GM19043 (cell line): ENCODE measurements around the gene RADIL.
"Not testable (repeated sequence)": the region's sequence is repeated elsewhere in the genome, so short reads cannot be mapped to it uniquely, and the experiment has no call there.

Experiments
- ATAC-seq: cut with Tn5 transposase; IDR thresholded peaks from one replicate; pipeline ENCODE4 v1.9.1; 2021; ENCODE audit warnings: low read depth; ENCODE audit not compliant: unreplicated experiment

Gene RADIL

DNA sequence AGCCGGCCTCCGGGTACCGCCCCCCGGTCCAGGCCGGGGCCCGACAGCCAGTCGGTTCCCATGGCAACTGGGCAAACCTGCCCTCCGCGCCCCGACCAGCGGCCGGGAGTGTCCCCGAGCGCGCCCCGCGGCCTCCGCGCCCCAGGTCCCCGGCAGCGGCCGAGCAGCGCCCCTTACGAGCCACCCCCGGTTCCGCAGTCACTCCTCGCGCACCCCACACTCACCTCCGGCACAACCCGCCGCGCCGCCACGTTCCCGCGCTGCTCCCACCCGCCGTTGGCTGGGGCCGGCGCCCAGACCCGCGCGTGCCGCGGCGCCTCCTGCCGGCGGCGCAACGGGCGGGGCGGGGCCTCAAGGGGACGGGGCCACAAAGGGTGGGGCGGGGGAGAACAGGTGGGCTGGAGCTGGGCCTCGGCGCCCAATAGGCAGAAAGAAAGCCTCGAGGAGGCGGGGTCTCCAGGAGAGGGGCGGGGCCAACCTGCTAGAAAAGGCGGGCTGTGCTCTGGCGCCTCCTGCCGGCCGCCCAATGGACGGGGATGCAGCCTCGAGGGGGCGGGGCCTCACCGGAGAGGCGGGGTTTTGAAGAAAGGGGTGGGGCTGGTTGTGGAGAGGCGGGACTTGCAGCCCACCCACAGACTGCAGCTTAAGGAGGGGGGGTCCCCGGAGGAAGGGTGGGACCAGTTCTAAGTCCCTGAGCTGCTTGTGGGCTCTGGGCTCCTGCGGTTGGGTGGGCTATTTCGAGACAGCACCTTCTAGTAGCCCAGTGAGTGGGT is at the start of gene RADIL:
RADIL (minus strand) TSS at position 345 of the 773 bp plus-strand sequence. CDS start 5,577 bp downstream, outside the sequence.
- peak; percentile 70 for ATAC-seq

DNA sequence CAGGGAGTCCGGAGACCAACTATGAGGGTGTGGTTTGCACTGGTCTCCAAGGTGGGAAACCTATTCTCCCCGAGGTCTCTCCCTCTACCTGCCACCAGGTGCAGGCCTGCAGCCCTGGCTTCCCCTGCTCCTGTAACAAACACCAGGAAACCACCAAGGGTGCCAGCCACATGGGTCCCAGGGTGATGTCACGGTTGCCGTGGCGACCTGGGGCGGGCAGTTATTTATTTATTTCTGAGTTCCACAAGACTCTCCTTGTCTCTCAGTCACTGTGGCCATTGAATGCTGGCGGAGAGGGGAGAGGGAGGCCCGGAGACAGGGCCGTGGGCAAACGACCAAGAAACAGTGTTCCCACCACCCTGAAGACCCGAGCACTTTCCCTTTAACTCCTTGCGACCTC is 48.4 kb upstream of the RADIL start:
- no peak for ATAC-seq

- no peak for ATAC-seq
Measured at GRCh38 chr7:4929005-4929404, 45.5 kb upstream of the RADIL start.

DNA sequence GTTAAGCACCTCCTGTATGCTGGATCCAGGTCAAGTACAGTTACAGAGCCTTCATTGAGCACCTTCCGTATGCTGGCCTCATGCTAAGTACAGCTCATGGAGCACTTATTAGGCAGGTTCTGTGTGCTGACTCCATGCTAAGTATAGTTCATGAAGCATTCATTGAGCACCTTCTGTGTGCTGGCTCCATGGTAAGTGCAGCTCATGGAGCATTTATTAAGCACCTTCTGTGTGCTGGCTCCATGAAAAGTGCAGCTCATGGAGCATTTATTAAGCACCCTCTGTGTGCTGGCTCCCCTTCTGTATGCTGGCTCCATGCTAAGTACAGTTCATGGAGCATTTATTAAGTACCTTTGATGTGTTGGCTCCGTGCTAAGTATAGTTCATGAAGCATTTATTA is 44.9 kb upstream of the RADIL start:
- no peak for ATAC-seq

GRCh38 chr7:4919969-4920766 is 36.7 kb upstream of the RADIL start:
- no peak for ATAC-seq

- no peak for ATAC-seq
Measured at GRCh38 chr7:4916113-4916512, 32.6 kb upstream of the RADIL start.

- no peak for ATAC-seq
Measured at GRCh38 chr7:4911111-4911828, 27.8 kb upstream of the RADIL start.

- no peak for ATAC-seq
Measured at GRCh38 chr7:4906682-4907081, 23.2 kb upstream of the RADIL start.

GRCh38 chr7:4905171-4905570 is 21.7 kb upstream of the RADIL start:
- ATAC-seq = no peak

DNA sequence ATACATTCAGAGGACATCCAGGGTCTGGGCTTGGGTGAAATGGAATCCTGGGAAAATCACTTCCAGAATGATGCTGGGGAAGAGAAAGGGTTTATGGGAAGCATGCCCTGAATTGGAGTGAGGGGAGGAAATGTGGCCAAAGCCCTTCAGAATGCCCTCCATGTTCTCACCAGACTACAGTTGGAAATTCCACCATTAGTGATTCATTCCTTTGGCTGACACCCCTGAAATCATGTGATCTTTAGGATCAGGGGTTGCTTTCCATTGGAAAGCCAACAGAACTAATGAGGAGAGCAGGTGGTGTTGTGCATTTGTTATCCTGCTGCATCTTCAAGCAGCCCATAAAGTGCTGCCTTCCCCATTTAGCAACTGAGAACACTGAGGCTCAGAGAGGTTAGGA is 20.8 kb upstream of the RADIL start:
- no peak for ATAC-seq

DNA sequence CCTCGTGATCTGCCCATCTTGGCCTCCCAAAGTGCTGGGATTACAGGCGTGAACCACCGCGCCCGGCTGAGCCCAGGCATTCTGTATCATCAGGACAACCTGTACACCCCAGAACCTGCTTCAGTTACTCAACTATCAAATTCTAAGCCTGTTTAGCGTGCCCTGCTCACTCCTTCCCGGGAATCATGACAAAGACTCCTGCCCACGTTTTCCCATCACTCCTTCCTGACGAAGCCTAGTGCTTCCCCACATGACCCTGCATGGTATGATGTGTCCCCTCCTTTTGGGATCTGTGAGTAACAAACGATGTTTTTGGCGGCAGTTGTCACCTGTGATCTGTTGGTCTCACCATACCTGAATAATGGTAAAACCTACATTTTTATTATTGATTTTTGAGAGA is 12.2 kb upstream of the RADIL start:
- ATAC-seq = no peak

- no peak for ATAC-seq
Measured at GRCh38 chr7:4894482-4894881, 11.0 kb upstream of the RADIL start.

GRCh38 chr7:4893929-4894475 is 10.5 kb upstream of the RADIL start:
- ATAC-seq = no peak

DNA sequence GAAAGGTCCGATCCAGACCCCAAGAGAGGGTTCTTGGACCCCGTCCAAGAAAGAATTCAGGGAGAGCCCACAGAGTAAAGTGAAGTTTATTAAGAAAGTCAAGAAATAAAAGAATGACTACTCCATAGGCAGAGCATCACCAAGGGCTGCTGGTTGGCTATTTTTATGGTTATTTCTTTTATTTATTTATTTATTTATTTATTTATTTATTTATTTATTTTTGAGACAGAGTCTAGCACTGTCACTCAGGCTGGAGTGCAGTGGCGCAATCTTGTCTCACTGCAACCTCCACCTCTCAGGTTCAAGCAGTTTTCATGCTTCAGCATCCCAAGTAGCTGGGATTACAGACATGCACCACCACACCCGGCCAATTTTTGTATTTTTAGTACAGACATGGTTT is 9.7 kb upstream of the RADIL start:
- not testable (repeated sequence) for ATAC-seq

GRCh38 chr7:4891522-4891921 is 8.0 kb upstream of the RADIL start:
- not testable (repeated sequence) for ATAC-seq

- ATAC-seq = no peak
Measured at GRCh38 chr7:4889682-4890081, 6.2 kb upstream of the RADIL start.

DNA sequence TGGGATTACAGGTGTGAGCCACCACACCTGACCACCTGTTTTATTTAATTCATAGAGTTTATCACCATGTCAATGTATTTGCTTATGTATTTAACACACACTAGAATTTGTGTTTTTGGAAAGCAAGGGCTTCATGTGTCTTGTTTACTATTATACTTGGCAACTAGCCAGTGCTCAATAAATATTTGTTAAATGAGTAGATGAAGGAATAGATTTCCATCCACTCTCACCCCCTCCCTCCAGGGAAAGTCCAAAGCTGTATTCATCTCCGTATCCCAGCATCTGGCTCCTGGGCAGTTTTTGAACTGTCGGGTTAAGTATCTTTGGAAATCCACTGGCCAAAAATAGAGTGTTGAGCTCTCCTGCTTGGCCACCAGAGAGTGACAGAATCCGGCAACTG is 4.6 kb upstream of the RADIL start:
- ATAC-seq = no peak

GRCh38 chr7:4886671-4887070 is 3.2 kb upstream of the RADIL start:
- no peak for ATAC-seq

- ATAC-seq = no peak
Measured at GRCh38 chr7:4885317-4885807, 1.8 kb upstream of the RADIL start.

GRCh38 chr7:4884164-4884563 is 648 bp upstream of the RADIL start:
- ATAC-seq = no peak

- ATAC-seq = no peak
Measured at GRCh38 chr7:4883033-4883371, 514 bp downstream of the RADIL start.
